Activated CD8-positive, alpha-beta T cell treated with anti-CD3 and anti-CD28 coated beads for 36 hours (primary cell): ENCODE measurements around the gene ABR. TPM values are rescaled to one million over a fixed set of nuclear protein-coding genes. Genes with fewer than 3 reads are reported as not detected.

ENCODE experiments used
- ATAC-seq: fragments of 200-7000 bp; cut with Tn5 transposase; one replicate; pipeline ENCODE4 v1.10.0; 2021; ENCODE audit warnings: mild to moderate bottlenecking, moderate library complexity
- CTCF ChIA-PET: fragments of 350-600 bp; sonication (Branson Sonifier 250); formaldehyde crosslinking; loops from one replicate; lab custom pipeline; 2021; ENCODE audit warnings: antibody characterized with exemption; lab: Charles Lee
- POLR2A ChIA-PET: fragments of 350-600 bp; sonication (Branson Sonifier 250); formaldehyde crosslinking; loops from one replicate; lab custom pipeline; 2021; ENCODE audit warnings: antibody characterized with exemption; lab: Charles Lee
- DNase-seq: peaks from one replicate; pipeline ENCODE4 v3.0.0-alpha.2; 2020
- H3K27ac Mint-ChIP-seq: one replicate; pipeline ENCODE4 v1.8.0; 2021; ENCODE audit warnings: mild to moderate bottlenecking, mixed read lengths
- H3K27me3 Mint-ChIP-seq: one replicate; pipeline ENCODE4 v1.8.0; 2021; ENCODE audit warnings: mixed read lengths
- H3K36me3 Mint-ChIP-seq: one replicate; pipeline ENCODE4 v1.8.0; 2021; ENCODE audit warnings: low read depth, mixed read lengths
- H3K4me1 Mint-ChIP-seq: one replicate; pipeline ENCODE4 v1.8.0; 2021; ENCODE audit warnings: low read depth, mixed read lengths
- H3K4me3 Mint-ChIP-seq: one replicate; pipeline ENCODE4 v1.8.0; 2021; ENCODE audit warnings: mild to moderate bottlenecking, moderate library complexity, mixed read lengths
- H3K9me3 Mint-ChIP-seq: one replicate; pipeline ENCODE4 v1.8.0; 2021; ENCODE audit warnings: mixed read lengths
- intact Hi-C: fragments of 100-400 bp; cut with micrococcal nuclease; formaldehyde crosslinking; loops from one replicate; pipeline ENCODE4 v1.10.0; 2022
- total RNA-seq, 2 experiments: library from RNA; stranded (reverse); gene quantifications; one replicate each; pipeline ENCODE4 v1.2.3, GENCODE V29; 2021
- TF ChIP-seq, protein P1 (sequence below): fragments of 200-600 bp; IDR thresholded peaks from one replicate; pipeline ENCODE4 v1.8.0; 2022; ENCODE audit warnings: antibody characterized with exemption, mild to moderate bottlenecking

Gene ABR
- total RNA-seq, 2 experiments from 2014 or later, result 44.4 to 46.6 TPM

DNA sequence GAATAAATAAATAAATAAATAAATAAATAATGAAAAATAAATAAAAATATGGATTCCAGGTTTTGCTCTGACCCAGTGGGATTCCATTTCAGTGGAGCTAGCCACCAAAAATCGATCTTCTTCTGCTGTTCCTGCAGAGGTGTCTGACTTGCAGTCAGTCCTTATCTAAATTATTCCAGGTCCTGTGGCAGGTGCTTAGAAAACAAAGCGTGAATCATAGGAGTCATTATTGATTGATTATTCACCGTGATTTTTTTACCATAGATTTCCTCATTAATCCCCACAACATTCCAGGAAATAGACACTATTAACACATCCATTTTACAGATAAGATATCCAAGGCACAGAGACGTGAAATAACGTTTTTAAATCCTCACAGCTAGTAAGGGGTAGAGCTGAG is 31.5 kb upstream of the ABR start:
- no peak for DNase-seq
- TF ChIP-seq, protein P1, sequence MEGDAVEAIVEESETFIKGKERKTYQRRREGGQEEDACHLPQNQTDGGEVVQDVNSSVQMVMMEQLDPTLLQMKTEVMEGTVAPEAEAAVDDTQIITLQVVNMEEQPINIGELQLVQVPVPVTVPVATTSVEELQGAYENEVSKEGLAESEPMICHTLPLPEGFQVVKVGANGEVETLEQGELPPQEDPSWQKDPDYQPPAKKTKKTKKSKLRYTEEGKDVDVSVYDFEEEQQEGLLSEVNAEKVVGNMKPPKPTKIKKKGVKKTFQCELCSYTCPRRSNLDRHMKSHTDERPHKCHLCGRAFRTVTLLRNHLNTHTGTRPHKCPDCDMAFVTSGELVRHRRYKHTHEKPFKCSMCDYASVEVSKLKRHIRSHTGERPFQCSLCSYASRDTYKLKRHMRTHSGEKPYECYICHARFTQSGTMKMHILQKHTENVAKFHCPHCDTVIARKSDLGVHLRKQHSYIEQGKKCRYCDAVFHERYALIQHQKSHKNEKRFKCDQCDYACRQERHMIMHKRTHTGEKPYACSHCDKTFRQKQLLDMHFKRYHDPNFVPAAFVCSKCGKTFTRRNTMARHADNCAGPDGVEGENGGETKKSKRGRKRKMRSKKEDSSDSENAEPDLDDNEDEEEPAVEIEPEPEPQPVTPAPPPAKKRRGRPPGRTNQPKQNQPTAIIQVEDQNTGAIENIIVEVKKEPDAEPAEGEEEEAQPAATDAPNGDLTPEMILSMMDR, result no peak
- H3K36me3 Mint-ChIP-seq, result no peaks in the 10 kb centered on the region
- H3K4me1 Mint-ChIP-seq, result no peaks in the 10 kb centered on the region
- intact Hi-C loops, result no loop called here
- no peak overlapping the region for H3K27ac Mint-ChIP-seq
- ATAC-seq, result no peak
- H3K9me3 Mint-ChIP-seq, result no peaks in the 10 kb centered on the region
- CTCF ChIA-PET, result no interaction called here
- POLR2A ChIA-PET, result no interaction called here
- H3K27me3 Mint-ChIP-seq, result no peaks in the 10 kb centered on the region
- H3K4me3 Mint-ChIP-seq, result no peak overlapping the region

DNA sequence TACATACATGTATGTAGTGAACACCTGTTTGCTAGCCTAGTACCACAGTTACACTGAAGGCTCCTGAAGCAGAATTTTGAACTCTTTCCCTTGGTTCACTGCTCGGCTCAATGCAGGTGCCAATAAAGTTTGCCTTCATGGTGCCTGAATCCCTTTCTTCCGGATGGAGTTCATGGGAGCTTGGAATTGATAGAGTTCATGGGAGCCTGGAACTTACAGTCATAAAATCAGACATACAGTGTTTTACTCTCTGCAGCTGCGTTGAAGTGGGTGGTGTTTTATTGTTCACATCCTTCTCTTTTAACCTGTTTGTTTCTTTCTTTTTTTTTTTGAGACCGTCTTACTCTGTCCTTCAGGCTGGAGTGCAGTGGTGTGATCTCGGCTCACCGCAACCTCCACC is 29.2 kb upstream of the ABR start:
- DNase-seq, result no peak
- H3K27ac Mint-ChIP-seq, result no peak overlapping the region
- intact Hi-C loops, result no loop called here
- H3K27me3 Mint-ChIP-seq, result no peaks in the 10 kb centered on the region
- TF ChIP-seq, protein P1, result no peak
- no peak overlapping the region for H3K4me3 Mint-ChIP-seq
- ATAC-seq, result no peak
- H3K9me3 Mint-ChIP-seq, result no peaks in the 10 kb centered on the region
- H3K36me3 Mint-ChIP-seq, result no peaks in the 10 kb centered on the region
- no peaks in the 10 kb centered on the region for H3K4me1 Mint-ChIP-seq
- ChIA-PET CTCF (interaction anchor here (0.6 to 1.5 kb wide), 2 partner anchors 10 to 716 kb away, joined by 3 to 4 read pairs; no protein-coding TSS in a partner anchor), POLR2A (interaction anchor here (0.7 kb wide), 1 partner anchor 16 kb away, joined by 3 read pairs; no protein-coding TSS in a partner anchor)

DNA sequence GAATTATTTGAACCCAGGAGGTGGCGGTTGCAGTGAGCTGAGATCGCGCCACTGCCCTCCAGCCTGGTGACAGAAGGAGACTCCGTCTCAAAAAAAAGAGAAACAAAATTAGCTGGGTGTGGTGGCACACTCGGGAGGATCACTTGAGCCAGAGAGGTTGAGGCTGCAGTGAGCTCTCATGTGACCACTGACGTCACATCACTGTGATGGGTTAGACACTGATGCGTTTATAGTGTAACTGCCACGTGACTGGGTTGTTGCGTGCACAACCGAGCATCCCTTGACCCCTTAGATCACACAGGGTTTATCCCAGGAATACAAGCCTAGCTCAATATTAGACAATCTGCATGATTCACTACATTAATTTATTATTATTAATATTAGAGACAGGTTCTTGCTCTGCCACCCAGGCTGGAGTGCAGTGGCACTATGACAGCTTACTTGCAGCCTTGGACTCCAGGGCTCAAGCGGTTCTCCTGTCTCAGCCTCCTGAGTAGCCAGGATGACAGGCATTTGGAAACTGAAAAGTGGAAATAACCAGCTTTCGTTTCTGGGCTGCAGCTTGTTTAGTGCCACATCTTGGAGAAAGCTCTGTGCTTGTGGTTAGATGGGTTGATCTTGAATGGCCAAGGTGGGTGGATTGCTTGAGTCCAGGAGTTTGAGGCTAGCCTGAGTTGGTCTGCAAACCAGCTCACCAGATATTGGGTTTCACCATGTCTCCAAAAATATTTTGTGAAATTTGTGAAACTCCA is 26.4 kb upstream of the ABR start:
- TF ChIP-seq, protein P1, result no peak
- CTCF ChIA-PET, result interaction anchor here (0.7 to 1.6 kb wide), 3 partner anchors 54 to 127 kb away, joined by 3 to 7 read pairs (median 5); no protein-coding TSS in a partner anchor
- H3K36me3 Mint-ChIP-seq, result no peaks in the 10 kb centered on the region

DNA sequence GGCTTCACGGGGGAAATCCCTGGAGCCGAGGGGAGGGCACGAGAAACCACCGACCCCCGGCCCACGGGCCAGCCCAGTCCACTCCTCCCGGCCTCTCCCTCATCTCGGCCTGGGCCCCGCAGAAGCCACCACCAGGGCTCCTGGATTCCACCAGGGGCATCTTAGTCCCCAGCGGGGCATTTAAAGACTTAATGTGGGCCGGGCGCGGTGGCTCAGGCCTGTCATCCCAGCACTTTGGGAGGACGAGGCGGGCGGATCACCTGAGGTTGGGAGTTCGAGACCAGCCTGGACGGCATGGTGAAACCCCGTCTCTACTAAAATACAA is 24.1 kb upstream of the ABR start:
- no peak overlapping the region for H3K27ac Mint-ChIP-seq
- ATAC-seq, result no peak
- ChIA-PET POLR2A (interaction anchor here (0.6 kb wide), 1 partner anchor 50 kb away, joined by 3 read pairs; no protein-coding TSS in a partner anchor), CTCF (interaction anchor here (0.9 kb wide), 1 partner anchor 82 kb away, joined by 5 read pairs; no protein-coding TSS in a partner anchor)
- no peaks in the 10 kb centered on the region for H3K27me3 Mint-ChIP-seq
- no peaks in the 10 kb centered on the region for H3K9me3 Mint-ChIP-seq
- intact Hi-C loops, result no loop called here
- H3K36me3 Mint-ChIP-seq, result no peaks in the 10 kb centered on the region
- no peak overlapping the region for H3K4me3 Mint-ChIP-seq
- DNase-seq, result no peak
- TF ChIP-seq, protein P1, result no peak
- peaks cover 29% of the 10 kb centered on the region for H3K4me1 Mint-ChIP-seq

More for the DNA sequence above, 26.4 kb upstream of the ABR start:
- Mint-ChIP-seq H3K27ac (no peak overlapping the region), H3K27me3 (no peaks in the 10 kb centered on the region), H3K4me1 (peaks cover 14% of the 10 kb centered on the region), H3K9me3 (no peaks in the 10 kb centered on the region), H3K4me3 (no peak overlapping the region)
- ATAC-seq, result no peak
- intact Hi-C loops, result no loop called here
- no peak for DNase-seq
- POLR2A ChIA-PET, result interaction anchor here (0.8 to 1.1 kb wide), 2 partner anchors 11 to 13 kb away, joined by 3 read pairs; no protein-coding TSS in a partner anchor
